HG03045 (cell line): ENCODE data around the gene IRS2.

Experiments
- ATAC-seq: cut with Tn5 transposase; IDR thresholded peaks from one replicate; pipeline ENCODE4 v1.9.1; 2021; ENCODE audit warnings: mild to moderate bottlenecking, moderate library complexity; ENCODE audit not compliant: unreplicated experiment

Gene IRS2

DNA sequence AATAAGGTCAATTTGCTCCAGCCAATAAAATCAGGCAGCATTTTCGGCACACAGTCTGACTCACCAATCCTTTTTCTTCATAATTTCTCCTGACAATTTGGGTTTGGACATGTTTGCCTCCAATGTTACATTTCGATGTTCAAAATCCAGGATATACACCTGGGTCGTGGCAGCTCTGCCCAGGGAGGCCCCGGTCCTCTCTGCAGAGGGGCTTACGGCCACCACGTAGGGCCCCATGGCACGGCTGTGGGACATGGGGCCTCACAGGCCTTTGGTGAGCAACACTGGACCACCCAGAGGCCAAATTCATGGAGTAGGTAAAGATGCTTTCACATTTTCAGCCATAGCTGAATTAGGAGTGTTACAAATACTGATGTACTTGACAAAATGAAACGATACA is 25.4 kb downstream of the IRS2 start:
- ATAC-seq = no peak

DNA sequence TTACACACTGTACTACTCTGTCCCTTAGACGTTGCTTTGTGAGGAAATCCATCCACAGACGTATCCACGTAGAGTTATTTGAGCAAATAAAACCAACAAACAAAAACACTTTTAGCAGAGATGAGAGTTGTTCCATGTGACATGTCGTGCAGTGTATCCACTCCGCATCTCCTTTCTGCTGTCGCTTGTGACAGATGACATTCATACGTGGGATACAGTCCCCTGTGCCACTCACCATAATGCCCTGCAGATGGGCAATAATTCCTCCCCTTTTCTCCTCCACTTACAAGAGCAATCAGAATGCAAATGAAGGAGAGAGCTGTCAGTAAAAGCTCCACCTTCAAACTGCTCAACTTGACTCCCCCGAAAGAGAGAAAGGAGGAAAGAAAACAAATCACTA is 26.0 kb downstream of the IRS2 start:
- no peak for ATAC-seq

DNA sequence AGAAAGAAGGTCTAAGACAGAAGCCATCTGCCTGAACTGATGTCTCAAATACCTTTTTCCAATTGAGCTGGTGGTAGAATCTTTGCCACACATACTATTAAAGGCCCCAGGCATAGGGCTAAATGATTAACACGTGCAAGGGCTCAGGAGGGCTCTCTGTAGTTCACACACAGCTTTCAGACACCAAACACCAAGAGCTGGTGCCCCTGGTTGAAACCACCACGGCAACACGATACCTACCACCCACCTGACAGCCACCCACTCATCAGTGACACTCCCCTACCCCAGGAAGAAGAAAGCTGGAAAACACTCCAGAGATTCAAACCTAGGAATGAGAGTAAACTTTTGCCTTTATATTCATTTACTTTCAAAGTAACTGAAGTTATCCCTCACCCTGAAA is 26.8 kb downstream of the IRS2 start:
- ATAC-seq = no peak

DNA sequence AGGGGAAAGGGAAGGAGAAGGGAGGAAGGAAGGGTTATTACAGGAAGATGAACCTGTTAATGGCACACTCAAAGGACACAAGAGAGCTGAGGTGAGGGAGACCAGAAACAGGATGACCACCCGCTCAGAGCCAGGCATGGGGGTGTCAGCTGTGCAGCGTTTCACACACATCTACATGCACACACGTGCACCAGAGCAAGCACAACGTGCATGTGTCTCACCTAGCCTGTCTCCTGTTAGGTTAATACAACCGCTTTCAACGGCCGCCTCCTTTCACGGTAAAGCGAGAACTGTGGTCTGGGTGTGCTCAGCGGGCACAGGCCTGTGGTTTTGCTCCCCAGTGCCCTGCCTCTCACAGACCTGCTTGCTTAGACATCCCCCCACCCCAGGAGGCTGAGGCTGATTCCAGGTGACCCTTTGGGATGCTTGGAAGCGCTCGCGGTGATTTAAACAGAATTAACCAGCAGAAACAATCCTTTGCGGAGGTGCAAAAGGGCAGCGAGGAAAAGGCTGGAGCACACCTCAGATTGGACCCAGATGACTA is 27.4 kb downstream of the IRS2 start:
- ATAC-seq = no peak

DNA sequence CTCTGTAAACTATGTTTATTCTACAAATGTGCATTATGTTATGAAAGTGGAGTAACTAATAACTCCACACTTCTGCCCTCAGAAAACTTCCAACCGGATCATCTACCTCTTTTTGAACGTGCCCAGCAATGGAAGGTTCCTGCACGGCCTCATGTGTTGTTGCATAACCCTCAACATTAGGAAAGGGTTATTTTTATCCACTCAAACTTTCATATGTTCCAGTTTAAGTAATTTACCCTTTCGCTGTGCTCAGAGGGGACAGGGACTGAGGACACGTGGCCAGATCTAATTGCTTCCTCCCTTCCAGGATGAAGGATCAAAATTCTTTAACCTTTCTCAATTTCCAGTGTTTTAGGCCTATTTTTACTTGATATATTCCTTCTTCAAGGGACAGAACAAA is 29.6 kb downstream of the IRS2 start:
- no peak for ATAC-seq

DNA sequence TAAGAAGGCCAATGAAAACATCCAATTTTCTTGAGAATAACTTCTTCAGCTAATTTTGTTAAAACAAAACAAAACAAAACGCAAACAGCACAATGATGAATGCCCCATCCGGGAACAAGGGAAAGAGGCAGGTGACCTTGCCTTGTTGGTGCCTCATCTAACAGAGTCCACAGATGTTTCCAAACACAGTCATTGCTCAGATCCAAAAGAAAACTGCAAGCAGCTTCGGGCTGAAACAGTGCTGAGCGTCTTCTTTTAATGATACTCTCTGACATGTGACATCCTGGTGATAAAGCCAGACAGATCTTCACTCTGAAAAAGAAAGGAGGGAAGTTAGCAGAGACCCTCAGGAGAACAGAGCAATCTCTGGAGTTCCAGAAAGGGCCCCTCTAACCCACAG is 30.4 kb downstream of the IRS2 start:
- ATAC-seq = no peak

DNA sequence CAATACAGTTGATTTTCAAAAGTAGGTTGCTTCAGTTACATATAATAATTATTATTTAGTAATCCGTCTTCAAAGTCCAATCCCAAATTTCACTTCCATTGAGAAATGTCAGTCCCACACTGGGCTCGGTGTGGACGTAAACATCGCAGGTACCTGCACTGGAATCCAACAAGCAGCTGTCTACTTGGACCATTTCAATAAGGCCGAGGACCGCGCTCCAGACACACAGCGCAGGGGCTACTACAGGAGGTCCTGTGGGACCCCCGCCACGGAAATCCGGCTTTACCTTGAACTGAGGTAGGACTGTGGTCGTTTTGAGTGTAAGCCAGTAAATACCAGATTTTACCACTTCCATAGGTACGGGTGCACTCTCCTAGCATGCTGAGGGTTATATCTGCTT is 30.8 kb downstream of the IRS2 start:
- ATAC-seq = no peak

DNA sequence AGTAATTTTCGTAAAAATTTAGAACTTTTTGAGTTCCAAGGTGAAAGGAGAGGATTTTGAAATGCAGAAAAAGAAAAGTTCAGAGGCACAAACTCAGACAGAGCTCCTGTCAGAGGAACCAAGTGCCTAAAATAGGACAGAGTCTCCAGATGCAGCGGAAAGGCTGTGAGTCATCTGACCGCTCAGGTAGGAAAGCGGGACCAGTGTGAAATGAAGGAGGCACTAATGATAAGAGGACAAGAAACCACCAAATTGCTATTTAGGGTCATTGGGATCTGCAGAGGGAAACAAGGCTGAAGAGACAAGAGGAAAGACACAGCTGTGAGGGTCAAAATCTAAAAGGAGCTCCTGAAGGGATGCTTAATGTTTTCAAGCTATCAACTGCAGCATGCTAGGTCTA is 34.9 kb downstream of the IRS2 start:
- no peak for ATAC-seq

DNA sequence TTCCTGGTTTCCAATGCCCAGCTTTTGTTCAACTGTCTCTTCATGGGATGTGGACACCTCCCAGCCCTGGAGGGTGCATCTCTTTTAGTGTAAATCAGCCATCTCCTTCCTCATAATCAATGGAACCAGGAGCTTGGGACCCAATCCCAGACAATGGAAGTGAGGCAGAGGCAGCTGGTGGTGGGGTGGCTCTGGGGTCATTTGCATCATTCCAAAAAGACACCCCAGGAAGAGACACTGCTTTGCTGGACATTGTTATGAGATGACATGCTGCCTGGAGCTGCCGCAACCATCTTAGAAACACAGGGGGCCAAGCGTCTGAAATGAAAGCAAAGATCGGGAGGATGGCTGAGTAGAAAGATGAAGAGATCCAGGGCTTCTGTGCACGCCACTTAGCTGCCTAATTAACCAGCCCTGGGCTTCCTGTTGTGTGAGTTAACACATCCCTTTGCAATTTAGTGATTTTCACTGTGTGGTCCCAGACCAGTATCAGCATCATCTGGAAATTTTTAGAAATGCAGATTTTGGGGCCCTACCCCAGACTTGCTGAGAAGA is 36.1 kb downstream of the IRS2 start:
- ATAC-seq = no peak

DNA sequence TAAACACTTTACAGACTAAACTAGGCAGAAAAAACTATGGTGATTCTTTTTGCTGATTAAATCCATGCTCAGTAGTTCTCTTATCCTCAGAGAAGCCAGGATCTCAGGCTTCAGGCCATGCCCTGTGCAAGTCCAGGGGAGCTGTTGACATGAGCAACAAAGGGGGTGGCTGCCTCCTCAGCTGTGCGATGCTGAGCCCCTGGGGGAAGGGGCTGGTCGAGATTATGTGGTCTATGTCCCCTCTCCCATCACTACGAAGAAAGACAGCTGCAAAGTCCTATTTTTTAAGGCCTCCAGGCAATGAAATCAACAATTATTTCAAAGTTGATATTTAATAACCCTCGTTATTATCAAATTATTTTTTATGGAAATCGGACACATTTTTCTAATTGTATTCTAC is 37.0 kb downstream of the IRS2 start:
- no peak for ATAC-seq

DNA sequence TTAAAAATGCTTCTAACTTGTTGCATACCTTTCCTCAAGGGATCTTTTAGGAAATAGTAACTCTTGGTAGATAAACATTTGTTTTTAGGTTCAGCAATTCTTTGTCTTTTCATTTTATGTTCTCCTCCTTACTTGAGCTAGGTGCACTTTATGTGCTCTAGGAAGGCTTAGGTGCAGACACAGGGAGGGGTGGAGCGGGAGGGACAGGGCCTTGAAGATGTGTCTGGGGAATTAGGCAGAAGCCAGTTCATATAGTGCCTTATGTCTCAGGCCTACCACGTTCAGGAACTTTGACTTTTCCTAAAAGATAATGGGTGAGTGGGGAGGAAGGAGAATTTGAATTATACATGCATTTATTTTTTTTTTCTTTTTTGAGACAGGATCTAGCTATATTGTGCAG is 37.7 kb downstream of the IRS2 start:
- ATAC-seq = no peak

DNA sequence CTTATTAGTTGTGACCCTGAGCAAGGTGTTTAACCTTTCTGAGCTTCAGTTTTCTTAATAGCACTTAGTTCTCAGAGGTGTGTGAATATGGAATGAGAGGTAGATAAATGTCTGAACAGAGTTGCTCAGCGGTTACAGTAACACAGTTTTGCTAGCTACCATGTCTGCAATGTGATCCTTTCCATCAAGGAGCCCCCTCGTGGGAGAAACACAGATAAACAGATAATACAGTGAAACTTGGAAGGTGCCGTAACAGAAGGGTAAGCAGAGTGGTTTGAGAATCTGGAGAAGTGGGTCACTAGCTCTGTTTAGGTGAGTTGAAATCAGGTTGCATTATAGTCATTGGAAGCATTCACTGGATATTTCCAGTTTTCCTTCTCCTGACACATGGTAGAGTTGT is 38.9 kb downstream of the IRS2 start:
- no peak for ATAC-seq

DNA sequence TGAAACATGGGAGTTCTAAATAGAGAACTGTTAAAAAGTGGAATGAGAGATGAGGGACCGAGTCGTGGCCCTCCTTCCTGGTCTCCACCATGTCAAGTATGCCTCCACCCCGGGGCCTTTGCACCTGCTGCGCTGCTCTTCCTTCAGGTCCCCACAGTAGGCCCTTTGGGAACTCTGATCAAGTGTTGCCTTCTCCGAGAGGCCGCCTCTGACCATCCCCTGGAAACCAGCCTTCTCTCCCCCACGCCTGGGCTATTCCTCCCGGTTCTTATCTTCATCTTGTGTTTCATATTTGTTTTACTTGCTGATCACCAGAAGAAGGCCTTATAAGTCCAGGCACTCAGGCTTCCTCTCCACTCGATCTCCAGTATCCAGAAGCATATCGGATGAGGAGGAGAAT is 40.0 kb downstream of the IRS2 start:
- ATAC-seq = no peak

DNA sequence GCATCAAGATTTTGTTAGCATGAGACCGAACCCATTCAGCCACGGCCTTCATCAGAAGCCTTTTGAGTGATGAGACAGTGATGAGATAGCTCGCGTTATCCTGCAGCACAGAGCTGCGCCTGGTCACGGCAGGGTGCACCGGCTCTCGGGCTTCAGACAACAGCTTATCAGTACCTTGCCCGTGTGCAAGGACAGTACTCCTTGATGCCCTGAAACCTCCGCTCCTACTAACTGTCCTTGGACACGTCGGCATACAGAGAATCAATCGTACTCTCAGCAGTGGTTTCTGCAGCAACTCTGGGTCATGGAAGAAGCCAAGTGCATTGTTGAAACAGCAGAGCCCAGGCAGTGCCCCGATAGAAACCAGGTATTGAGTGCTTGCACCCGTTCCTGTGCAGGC is 40.7 kb downstream of the IRS2 start:
- ATAC-seq = no peak

DNA sequence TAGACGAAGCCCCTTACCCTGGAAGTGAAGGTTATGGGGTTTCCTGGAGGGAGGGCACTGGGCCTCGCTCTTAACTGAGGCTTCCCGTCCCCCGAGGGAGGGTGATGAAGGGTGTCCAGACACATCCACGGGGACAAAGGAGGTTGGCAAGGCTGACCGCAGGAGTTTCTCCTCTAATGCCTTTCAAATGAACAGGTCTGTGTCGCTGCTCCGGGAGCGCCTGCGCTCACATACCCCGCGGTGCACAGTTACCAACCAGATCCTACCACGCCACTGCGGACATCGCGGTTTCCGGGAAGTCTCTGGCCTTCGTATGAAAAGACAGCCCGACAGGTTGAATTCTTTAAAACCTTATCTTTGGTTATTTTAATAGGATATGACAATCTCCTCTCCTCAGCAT is 41.3 kb downstream of the IRS2 start:
- ATAC-seq = no peak

DNA sequence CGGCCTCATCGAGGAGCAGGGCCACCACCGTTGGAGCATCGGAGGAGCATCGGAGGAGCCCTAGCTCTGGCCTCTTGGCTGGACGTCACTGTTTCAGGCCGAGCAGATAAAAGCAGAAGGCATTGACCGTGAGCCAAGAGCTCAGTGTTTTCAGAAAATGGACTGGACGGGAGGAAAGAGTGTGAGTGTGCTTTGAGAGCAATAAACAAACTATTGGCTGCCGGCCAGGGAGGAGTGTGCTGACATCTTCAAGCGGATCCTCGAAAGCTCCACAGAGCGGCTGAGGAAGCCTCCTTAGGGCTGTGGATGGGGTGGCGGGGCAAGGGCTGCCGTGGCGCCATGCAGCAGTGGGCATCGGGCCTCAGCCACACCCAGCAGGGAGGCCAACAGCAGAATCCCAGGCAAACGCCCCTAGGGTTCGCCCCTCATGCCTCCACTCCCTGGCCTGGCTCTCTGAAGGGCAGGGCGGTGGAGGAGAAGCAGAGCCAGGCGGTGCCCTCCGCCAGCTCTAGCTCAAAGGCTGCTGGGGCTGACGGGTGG is 41.8 kb downstream of the IRS2 start:
- no peak for ATAC-seq

DNA sequence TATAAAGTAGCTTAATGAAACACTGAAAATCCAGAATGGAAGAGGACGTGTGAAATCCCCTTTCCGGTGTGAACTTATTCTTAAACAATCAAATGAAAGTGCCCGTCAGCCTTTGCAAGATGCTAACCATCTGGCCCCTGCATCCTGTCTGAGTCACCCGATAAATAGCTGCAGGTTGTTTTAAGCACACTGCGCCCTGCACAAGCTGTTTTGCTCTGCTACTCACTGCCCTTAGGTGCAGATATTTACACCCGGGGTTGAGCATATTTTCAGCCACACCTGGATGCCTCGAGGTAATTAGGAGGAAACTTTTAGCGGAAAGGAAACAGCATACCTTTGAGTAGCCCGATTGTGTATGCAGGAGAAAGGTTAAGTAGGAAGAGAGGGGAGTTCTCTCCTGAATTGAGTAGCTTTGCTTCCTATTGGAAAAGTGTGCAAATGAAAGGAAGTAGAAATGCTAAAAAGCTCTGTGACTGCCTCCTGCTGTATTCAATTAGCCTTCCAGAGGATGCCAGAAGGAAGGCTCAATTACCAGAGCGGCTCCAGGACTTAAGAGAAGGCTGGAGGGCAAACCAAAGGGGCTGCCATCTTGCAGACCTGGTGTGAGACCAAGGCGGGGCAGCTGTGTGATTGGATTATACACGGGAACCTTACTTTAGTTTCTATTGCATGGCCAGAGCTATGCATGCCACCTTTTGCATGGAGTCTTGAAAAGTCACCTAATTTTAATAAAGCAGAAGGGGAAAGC is 42.5 kb downstream of the IRS2 start:
- no peak for ATAC-seq

DNA sequence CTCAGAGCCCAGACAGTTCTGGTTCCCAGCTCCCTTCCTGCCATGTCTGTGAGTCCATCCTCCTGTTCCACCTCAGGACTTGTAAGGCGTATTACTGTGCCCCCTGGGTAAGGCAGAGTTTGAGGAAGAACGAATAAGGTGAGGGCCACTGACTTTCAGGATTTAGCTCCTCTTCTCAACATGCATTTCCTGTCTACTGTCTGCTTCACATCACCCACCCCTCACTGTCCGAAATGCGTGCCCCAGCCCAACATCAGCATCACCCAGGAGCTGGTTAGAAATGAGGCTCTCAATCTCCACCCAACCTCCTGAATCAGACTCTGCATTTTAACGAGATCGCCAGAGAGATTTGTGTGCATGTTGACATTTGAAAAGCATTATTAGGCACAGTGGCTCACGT is 44.4 kb downstream of the IRS2 start:
- ATAC-seq = no peak

DNA sequence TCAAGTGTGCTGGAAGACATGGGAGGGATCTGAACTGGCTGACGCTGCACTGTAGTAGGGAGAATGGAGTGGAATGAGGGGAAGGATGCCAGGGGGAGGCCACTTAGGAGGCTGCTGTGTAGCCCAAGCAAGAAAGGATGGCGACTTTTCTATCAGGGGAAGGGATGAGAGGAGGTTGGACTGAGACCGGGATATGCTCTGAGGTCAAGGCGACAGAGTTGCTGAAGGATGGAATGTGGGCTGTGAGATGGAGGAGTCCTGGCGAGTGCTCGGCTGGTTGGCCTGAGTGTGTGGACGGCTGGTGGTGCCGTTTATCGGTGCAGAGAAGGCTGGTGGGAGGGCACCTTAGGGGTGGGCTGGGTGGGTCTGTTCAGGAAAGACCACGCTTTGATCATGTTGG is 45.7 kb downstream of the IRS2 start:
- ATAC-seq = no peak

DNA sequence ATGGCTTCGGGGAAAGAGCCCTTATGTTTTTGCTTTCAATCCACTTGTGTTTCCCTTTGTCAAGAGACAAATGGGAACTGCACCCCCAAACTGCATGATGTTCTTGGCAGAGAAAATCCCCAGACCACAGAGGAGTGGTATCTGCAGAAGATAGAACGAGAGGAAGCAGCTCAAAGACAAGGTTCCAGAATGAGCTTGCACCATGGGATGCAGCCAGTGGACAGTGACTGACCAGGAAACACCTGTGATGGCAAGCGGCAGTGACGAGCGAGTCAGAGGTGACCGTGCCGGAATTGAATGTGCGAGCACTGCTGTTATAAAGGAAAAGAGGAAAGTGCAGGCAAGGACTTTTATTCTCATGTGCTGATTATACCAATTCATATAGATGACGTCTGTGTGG is 46.3 kb downstream of the IRS2 start:
- ATAC-seq = no peak

DNA sequence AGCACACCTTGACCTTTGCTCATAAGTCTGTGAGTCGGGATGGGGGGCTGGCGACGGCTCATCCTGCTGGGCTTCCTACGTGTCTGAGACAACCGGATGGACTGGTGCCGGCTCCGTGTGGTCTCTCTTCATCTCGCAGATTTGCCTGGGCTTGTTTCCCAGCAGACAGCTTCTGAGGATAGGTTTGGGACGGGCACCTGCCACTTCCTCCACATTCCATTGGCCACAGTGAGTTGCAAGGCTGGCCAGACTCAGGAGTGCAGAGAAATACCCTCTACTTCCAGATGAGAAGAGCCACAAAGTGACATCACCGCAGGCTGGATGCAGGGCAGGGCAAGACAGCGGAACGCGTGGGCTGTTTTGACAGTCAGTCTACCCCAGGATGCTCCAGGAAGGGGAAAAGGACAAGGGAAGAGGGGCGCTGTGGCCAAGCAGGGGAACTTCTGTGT is 48.1 kb downstream of the IRS2 start:
- ATAC-seq = no peak

DNA sequence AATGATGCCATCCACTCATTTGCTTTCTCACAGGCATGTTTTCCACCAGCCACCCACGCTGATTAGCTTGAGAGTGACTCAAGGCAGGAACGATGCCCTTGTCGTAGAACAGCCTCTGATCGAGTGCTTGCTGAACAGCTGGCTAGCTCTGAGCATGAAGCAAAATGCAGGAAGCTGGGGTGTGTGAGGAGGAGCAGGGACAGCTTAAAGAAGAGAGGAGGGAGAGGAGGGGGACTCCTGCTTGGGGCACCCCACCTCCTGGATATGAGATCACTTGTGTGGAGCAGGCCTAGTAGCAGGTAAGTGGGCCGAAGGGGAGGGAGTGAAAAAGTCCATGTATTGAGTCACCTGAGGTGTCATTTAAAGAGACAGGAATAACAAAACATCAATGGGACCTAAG is 48.8 kb downstream of the IRS2 start:
- ATAC-seq = no peak
